HepG2 (cell line): Measurements from ENCODE around the gene PIK3R3. TPM values are rescaled to one million over a fixed set of nuclear protein-coding genes. Genes with fewer than 3 reads are reported as not detected.

Experiments
- AKAP8 ChIP-seq: sonication (generic); formaldehyde crosslinking; IDR thresholded peaks from 2 replicates; pipeline ENCODE4 v1.5.1; 2020; ENCODE audit warnings: mild to moderate bottlenecking, missing genetic modification reagents
- CCAR2 ChIP-seq: fragments of 200-400 bp; formaldehyde crosslinking; optimal IDR thresholded peaks from 2 replicates; pipeline ENCODE3; 2018; ENCODE audit warnings: low read depth, mild to moderate bottlenecking, low read length, moderate library complexity
- CREB1 ChIP-seq, 2 experiments: fragments of 450-650 bp in 1 of 2; IDR thresholded peaks; 2 replicates each; pipeline ENCODE4 v1.6.1; 2016 to 2017; ENCODE audit warnings: control low read depth in 1 of 2, mild to moderate bottlenecking in 1 of 2, missing compliant biosample characterization in 1 of 2, missing genetic modification characterization in 1 of 2
- ELF1 ChIP-seq: sonication (generic); formaldehyde crosslinking; IDR thresholded peaks from 2 replicates; pipeline ENCODE4 v1.4.0; 2020; ENCODE audit warnings: missing genetic modification reagents
- GTF3A ChIP-seq: sonication (generic); formaldehyde crosslinking; conservative IDR thresholded peaks from 2 replicates; pipeline ENCODE4 v1.4.0; 2020; ENCODE audit warnings: mild to moderate bottlenecking, missing genetic modification reagents
- HNF4A ChIP-seq: sonication (generic); formaldehyde crosslinking; IDR thresholded peaks from 2 replicates; pipeline ENCODE4 v1.4.0; 2020; ENCODE audit warnings: missing genetic modification reagents
- KDM1A ChIP-seq: IDR thresholded peaks from 2 replicates; pipeline ENCODE4 v1.6.1; 2016; ENCODE audit warnings: missing compliant biosample characterization
- PCBP1 ChIP-seq: fragments of 200-400 bp; formaldehyde crosslinking; IDR thresholded peaks from 2 replicates; pipeline ENCODE4 v1.6.1; 2017; ENCODE audit warnings: mild to moderate bottlenecking, low read depth, low read length, borderline replicate concordance
- SALL2 ChIP-seq: sonication (generic); formaldehyde crosslinking; IDR thresholded peaks from 2 replicates; pipeline ENCODE4 v1.8.1; 2023; ENCODE audit warnings: mild to moderate bottlenecking, missing genetic modification reagents, inconsistent platforms
- SAP130 ChIP-seq: IDR thresholded peaks from 2 replicates; pipeline ENCODE4 v1.6.1; 2016; ENCODE audit warnings: low read depth
- TBL1XR1 ChIP-seq: fragments of 150-350 bp; IDR thresholded peaks from 2 replicates; pipeline ENCODE4 v1.6.1; 2014; ENCODE audit warnings: borderline replicate concordance, low read length; ENCODE audit not compliant: partially characterized antibody
- ZKSCAN1 ChIP-seq: fragments of 150-350 bp; IDR thresholded peaks from 2 replicates; pipeline ENCODE4 v1.6.1; 2014; ENCODE audit warnings: low read length
- ZNF24 ChIP-seq: fragments of 450-650 bp; IDR thresholded peaks from 2 replicates; pipeline ENCODE4 v1.6.1; 2017; ENCODE audit warnings: antibody characterized with exemption, mild to moderate bottlenecking
- ZNF335 ChIP-seq: sonication (generic); formaldehyde crosslinking; IDR thresholded peaks from 2 replicates; pipeline ENCODE4 v1.4.0; 2020; ENCODE audit warnings: missing genetic modification reagents
- ZNF33A ChIP-seq: sonication (generic); formaldehyde crosslinking; IDR thresholded peaks from 2 replicates; pipeline ENCODE4 v1.5.1; 2020; ENCODE audit warnings: missing genetic modification reagents, mild to moderate bottlenecking, moderate library complexity, borderline replicate concordance
- ZNF367 ChIP-seq: sonication (generic); formaldehyde crosslinking; IDR thresholded peaks from 2 replicates; pipeline ENCODE4 v1.4.0; 2020; ENCODE audit warnings: missing genetic modification reagents, borderline replicate concordance
- ZNF460 ChIP-seq: sonication (generic); formaldehyde crosslinking; IDR thresholded peaks from 2 replicates; pipeline ENCODE4 v1.5.1; 2020; ENCODE audit warnings: missing genetic modification reagents, mild to moderate bottlenecking, borderline replicate concordance
- ZSCAN20 ChIP-seq: sonication (generic); formaldehyde crosslinking; IDR thresholded peaks from 2 replicates; pipeline ENCODE4 v1.4.0; 2020; ENCODE audit warnings: missing genetic modification reagents, mild to moderate bottlenecking, borderline replicate concordance
- polyA plus RNA-seq, 8 experiments: library from polyadenylated mRNA; depleted of rRNA in 3 of 8; stranded (reverse) in 7 of 8; unstranded in 1 of 8; fragments of >200 nt; fragmentation: Illumina TruSeq in 4 of 8; extraction: Trizol in 4 of 8; gene quantifications; 2 replicates each; pipeline versions ENCODE4 v1.2.1 to v1.2.3, GENCODE V29; 2011 to 2016; ENCODE audit warnings: low read depth in 4 of 8, missing spikeins in 1 of 8, mixed read lengths in 1 of 8; ENCODE audit not compliant: insufficient read depth in 1 of 8
- total RNA-seq, 5 experiments: library from RNA; depleted of rRNA; stranded (reverse); fragments of >200 nt; fragmentation: Illumina TruSeq; extraction: Trizol; gene quantifications; 2 replicates each; pipeline ENCODE4 v1.2.3, GENCODE V29; 2016; ENCODE audit warnings: low read depth in 1 of 5
- TF ChIP-seq, protein P1 (sequence below): sonication (generic); formaldehyde crosslinking; IDR thresholded peaks from 2 replicates; pipeline ENCODE4 v1.8.1; 2023; ENCODE audit warnings: mild to moderate bottlenecking, inconsistent platforms, moderate library complexity, missing genetic modification reagents, borderline replicate concordance
- TF ChIP-seq, protein P2 (sequence below): sonication (generic); formaldehyde crosslinking; IDR thresholded peaks from 2 replicates; pipeline ENCODE4 v1.9.0; 2021; ENCODE audit warnings: missing genetic modification reagents, borderline replicate concordance
- TF ChIP-seq, protein P3 (sequence below): sonication (generic); formaldehyde crosslinking; IDR thresholded peaks from 2 replicates; pipeline ENCODE4 v1.4.0; 2020; ENCODE audit warnings: mild to moderate bottlenecking, low read depth, missing genetic modification reagents
- TF ChIP-seq, protein P4 (sequence below): sonication (generic); formaldehyde crosslinking; IDR thresholded peaks from 2 replicates; pipeline ENCODE4 v1.8.0; 2023; ENCODE audit warnings: mild to moderate bottlenecking, missing genetic modification reagents
- TF ChIP-seq, protein P5 (sequence below): sonication (generic); formaldehyde crosslinking; IDR thresholded peaks from 2 replicates; pipeline ENCODE4 v1.5.1; 2020; ENCODE audit warnings: mild to moderate bottlenecking, missing genetic modification reagents, borderline replicate concordance

PIK3R3 gene
- total and polyA plus RNA-seq, 2 of the 13 experiments (the other 11 are each of a cell fraction or from before 2014, with no cell fraction given), result 0.37 to 6.9 TPM

DNA sequence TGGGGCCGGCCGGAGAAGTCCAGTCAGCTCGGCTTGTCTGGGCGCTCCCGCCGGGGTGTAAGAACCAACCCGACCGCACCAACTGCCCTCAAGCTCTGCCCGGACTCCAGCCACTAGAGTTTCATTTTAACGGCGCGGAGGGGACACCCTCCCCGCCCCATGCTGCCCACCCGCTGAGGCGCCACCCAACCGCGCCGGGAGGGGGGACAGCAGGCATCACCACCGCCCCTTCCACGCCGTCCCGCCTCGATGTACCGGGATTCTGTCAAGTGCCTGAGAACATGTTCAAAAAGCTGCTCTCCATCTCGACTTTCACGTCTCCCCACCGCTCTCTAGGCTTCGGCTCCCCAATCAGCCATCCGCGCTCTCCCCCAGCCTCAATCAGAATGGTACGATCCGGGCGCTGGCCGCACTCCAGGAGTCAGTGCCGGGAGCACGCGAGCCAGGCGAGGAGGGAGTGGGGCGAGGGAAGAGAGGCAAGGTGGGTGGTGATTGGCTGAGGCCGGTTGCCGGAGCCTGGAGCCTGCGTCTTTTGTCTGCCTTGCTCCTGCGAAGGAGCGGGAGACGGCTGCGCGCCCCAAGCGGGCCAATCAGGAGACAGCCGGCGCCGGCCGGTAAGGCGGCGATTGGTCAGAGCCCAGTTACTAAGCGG lies at the start of gene PIK3R3 (continued):
- peak; percentile 32; the same call in 1 of the 2 replicates for TF ChIP-seq ZNF460 (CRISPR knock-in tag)
- peak; percentile 96 for TF ChIP-seq ZNF367 (CRISPR knock-in tag)
- TF ChIP-seq PCBP1, result peak; percentile 95; the same call in 1 of the 2 replicates
- no peak for TF ChIP-seq TBL1XR1
- peak; percentile 70; the same call in 1 of the 2 replicates for TF ChIP-seq ZNF24
- TF ChIP-seq HNF4A (CRISPR knock-in tag), result no peak
- no peak for TF ChIP-seq ZKSCAN1
- peak; percentile 91 for TF ChIP-seq ZNF335 (CRISPR knock-in tag)
- TF ChIP-seq, protein P1, sequence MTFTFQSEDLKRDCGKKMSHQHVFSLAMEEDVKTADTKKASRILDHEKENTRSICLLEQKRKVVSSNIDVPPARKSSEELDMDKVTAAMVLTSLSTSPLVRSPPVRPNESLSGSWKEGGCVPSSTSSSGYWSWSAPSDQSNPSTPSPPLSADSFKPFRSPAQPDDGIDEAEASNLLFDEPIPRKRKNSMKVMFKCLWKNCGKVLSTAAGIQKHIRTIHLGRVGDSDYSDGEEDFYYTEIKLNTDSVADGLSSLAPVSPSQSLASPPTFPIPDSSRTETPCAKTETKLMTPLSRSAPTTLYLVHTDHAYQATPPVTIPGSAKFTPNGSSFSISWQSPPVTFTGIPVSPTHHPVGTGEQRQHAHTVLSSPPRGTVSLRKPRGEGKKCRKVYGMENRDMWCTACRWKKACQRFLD (CRISPR knock-in tag), result peak; percentile 98
- peak; percentile 47; the same call in 1 of the 2 replicates for TF ChIP-seq KDM1A (CRISPR knock-in tag)
- TF ChIP-seq SAP130 (CRISPR knock-in tag), result peak; percentile 97
- TF ChIP-seq SALL2 (CRISPR knock-in tag), result peak; percentile 96
- TF ChIP-seq, protein P2, sequence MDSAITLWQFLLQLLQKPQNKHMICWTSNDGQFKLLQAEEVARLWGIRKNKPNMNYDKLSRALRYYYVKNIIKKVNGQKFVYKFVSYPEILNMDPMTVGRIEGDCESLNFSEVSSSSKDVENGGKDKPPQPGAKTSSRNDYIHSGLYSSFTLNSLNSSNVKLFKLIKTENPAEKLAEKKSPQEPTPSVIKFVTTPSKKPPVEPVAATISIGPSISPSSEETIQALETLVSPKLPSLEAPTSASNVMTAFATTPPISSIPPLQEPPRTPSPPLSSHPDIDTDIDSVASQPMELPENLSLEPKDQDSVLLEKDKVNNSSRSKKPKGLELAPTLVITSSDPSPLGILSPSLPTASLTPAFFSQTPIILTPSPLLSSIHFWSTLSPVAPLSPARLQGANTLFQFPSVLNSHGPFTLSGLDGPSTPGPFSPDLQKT (CRISPR knock-in tag), result peak; percentile 83; the same call in 1 of the 2 replicates
- peak; percentile 87 for TF ChIP-seq ZSCAN20 (CRISPR knock-in tag)
- TF ChIP-seq, protein P3, sequence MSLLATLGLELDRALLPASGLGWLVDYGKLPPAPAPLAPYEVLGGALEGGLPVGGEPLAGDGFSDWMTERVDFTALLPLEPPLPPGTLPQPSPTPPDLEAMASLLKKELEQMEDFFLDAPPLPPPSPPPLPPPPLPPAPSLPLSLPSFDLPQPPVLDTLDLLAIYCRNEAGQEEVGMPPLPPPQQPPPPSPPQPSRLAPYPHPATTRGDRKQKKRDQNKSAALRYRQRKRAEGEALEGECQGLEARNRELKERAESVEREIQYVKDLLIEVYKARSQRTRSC (CRISPR knock-in tag), result 0 out of 2 replicates have a peak, but pooled peaks have one; percentile 37
- TF ChIP-seq, protein P4, sequence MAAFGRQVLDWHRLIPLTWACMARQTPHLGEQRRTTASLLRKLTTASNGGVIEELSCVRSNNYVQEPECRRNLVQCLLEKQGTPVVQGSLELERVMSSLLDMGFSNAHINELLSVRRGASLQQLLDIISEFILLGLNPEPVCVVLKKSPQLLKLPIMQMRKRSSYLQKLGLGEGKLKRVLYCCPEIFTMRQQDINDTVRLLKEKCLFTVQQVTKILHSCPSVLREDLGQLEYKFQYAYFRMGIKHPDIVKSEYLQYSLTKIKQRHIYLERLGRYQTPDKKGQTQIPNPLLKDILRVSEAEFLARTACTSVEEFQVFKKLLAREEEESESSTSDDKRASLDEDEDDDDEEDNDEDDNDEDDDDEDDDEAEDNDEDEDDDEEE (CRISPR knock-in tag), result peak; percentile 93
- no peak for TF ChIP-seq CCAR2
- TF ChIP-seq GTF3A (CRISPR knock-in tag), result no peak
- TF ChIP-seq CREB1 (IDR thresholded peaks at IDR 0.05), result peak; percentile 72; the same call in 1 of the 2 replicates
- peak; percentile 90 for TF ChIP-seq CREB1 (CRISPR knock-in tag; IDR thresholded peaks at IDR 0.05)
- no peak for TF ChIP-seq AKAP8 (CRISPR knock-in tag)
- TF ChIP-seq ELF1 (CRISPR knock-in tag), result peak; percentile 38
- peak; percentile 94 for TF ChIP-seq ZNF33A (CRISPR knock-in tag)
- TF ChIP-seq, protein P5, sequence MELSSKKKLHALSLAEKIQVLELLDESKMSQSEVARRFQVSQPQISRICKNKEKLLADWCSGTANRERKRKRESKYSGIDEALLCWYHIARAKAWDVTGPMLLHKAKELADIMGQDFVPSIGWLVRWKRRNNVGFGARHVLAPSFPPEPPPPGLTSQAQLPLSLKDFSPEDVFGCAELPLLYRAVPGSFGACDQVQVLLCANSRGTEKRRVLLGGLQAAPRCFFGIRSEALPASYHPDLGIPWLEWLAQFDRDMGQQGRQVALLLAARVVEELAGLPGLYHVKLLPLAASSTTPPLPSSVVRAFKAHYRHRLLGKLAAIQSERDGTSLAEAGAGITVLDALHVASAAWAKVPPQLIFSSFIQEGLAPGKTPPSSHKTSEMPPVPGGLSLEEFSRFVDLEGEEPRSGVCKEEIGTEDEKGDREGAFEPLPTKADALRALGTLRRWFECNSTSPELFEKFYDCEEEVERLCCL (CRISPR knock-in tag), result 0 out of 2 replicates have a peak, but pooled peaks have one; percentile 86
